GM11168 (cell line): ENCODE measurements around the gene CSPG4.
"Not testable (repeated sequence)": the region's sequence is repeated elsewhere in the genome, so short reads cannot be mapped to it uniquely, and the experiment has no call there.

Experiments
- in situ Hi-C: fragments of 300-500 bp; cut with MboI; formaldehyde crosslinking; loops from one replicate; pipeline ENCODE4 v1.12.0; 2022; ENCODE audit warnings: low sequenced_read_pairs; ENCODE audit not compliant: unreplicated experiment

The CSPG4 gene

GRCh38 chr15:75725719-75726607 lies 13.3 kb upstream of the CSPG4 start:
- in situ Hi-C loops = no loop called here

- in situ Hi-C loops = no loop called here
Measured at GRCh38 chr15:75725006-75725718, 12.5 kb upstream of the CSPG4 start.

- in situ Hi-C loops = no loop called here
Measured at GRCh38 chr15:75723847-75724660, 11.4 kb upstream of the CSPG4 start.

- in situ Hi-C loops = no loop called here
Measured at GRCh38 chr15:75723171-75723846, 10.7 kb upstream of the CSPG4 start.

- in situ Hi-C loops = no loop called here
Measured at GRCh38 chr15:75721923-75722870, 9.5 kb upstream of the CSPG4 start.

GRCh38 chr15:75721480-75721922 lies 8.9 kb upstream of the CSPG4 start:
- in situ Hi-C loops = no loop called here

GRCh38 chr15:75720787-75721479 lies 8.3 kb upstream of the CSPG4 start:
- in situ Hi-C loops = no loop called here

- in situ Hi-C loops = no loop called here
Measured at GRCh38 chr15:75720297-75720696, 7.6 kb upstream of the CSPG4 start.

- in situ Hi-C loops = no loop called here
Measured at GRCh38 chr15:75718328-75718727, 5.7 kb upstream of the CSPG4 start.

GRCh38 chr15:75717001-75717400 lies 4.4 kb upstream of the CSPG4 start:
- in situ Hi-C loops = not testable (repeated sequence)

GRCh38 chr15:75716249-75716950 lies 3.8 kb upstream of the CSPG4 start:
- in situ Hi-C loops = not testable (repeated sequence)

GRCh38 chr15:75715312-75715832 lies 2.7 kb upstream of the CSPG4 start:
- in situ Hi-C loops = not testable (repeated sequence)

- in situ Hi-C loops = no loop called here
Measured at GRCh38 chr15:75714195-75714594, 1.5 kb upstream of the CSPG4 start.

GRCh38 chr15:75713338-75713895 lies 769 bp upstream of the CSPG4 start:
- in situ Hi-C loops = no loop called here

GRCh38 chr15:75711495-75711894 lies 1.2 kb downstream of the CSPG4 start:
- in situ Hi-C loops = not testable (repeated sequence)

GRCh38 chr15:75710874-75711273 lies 1.8 kb downstream of the CSPG4 start:
- in situ Hi-C loops = not testable (repeated sequence)

- in situ Hi-C loops = not testable (repeated sequence)
Measured at GRCh38 chr15:75709458-75709857, 3.2 kb downstream of the CSPG4 start.
